Kidney epithelial cell (primary cell): ENCODE results near the gene SDHAF1. TPM values are rescaled to one million over a fixed set of nuclear protein-coding genes. Genes with fewer than 3 reads are reported as not detected.
A peak's percentile ranks its signal among the peaks of the same experiment; 100 is the strongest.

ENCODE experiments used
- DNase-seq: peaks from one replicate; pipeline ENCODE4 v3.0.0-alpha.2; 2010; ENCODE audit warnings: low read depth
- H3K27me3 ChIP-seq: 2 replicates; pipeline ENCODE4 v1.6.0; 2011; ENCODE audit warnings: low read length; ENCODE audit not compliant: control insufficient read depth, insufficient read depth
- H3K36me3 ChIP-seq: 2 replicates; pipeline ENCODE4 v1.5.1; 2011; ENCODE audit warnings: low read length; ENCODE audit not compliant: control insufficient read depth, insufficient read depth
- H3K4me3 ChIP-seq: 2 replicates; pipeline ENCODE4 v1.5.1; 2011; ENCODE audit warnings: low read depth, mild to moderate bottlenecking, control low read depth, low read length
- CTCF ChIP-seq: IDR thresholded peaks from 2 replicates; pipeline ENCODE4 v1.5.1; 2011; ENCODE audit warnings: mild to moderate bottlenecking, moderate library complexity, low read length, control low read depth, inconsistent platforms; ENCODE audit not compliant: insufficient read depth, poor library complexity, severe bottlenecking
- total RNA-seq: library from RNA; depleted of rRNA; stranded (reverse); fragments of >200 nt; gene quantifications from 2 replicates; pipeline ENCODE4 v1.2.3, GENCODE V29; 2015

SDHAF1 gene
- total RNA-seq, 1 donor from 2014 or later, result 47.4 TPM

- DNase-seq, result no peak
- H3K4me3 ChIP-seq, result peak overlapping the region; percentile 31
- H3K27me3 ChIP-seq, result no peaks in the 10 kb centered on the region
- H3K36me3 ChIP-seq, result no peaks in the 10 kb centered on the region
- TF ChIP-seq CTCF, result no peak
Measured at GRCh38 chr19:36009633-36010379, 14.8 kb downstream of the SDHAF1 start.

- TF ChIP-seq CTCF, result no peak
- Histone ChIP-seq H3K36me3 (no peaks in the 10 kb centered on the region), H3K27me3 (no peaks in the 10 kb centered on the region), H3K4me3 (no peak overlapping the region)
- DNase-seq, result no peak
Measured at GRCh38 chr19:36010402-36010801, 15.4 kb downstream of the SDHAF1 start.

DNA sequence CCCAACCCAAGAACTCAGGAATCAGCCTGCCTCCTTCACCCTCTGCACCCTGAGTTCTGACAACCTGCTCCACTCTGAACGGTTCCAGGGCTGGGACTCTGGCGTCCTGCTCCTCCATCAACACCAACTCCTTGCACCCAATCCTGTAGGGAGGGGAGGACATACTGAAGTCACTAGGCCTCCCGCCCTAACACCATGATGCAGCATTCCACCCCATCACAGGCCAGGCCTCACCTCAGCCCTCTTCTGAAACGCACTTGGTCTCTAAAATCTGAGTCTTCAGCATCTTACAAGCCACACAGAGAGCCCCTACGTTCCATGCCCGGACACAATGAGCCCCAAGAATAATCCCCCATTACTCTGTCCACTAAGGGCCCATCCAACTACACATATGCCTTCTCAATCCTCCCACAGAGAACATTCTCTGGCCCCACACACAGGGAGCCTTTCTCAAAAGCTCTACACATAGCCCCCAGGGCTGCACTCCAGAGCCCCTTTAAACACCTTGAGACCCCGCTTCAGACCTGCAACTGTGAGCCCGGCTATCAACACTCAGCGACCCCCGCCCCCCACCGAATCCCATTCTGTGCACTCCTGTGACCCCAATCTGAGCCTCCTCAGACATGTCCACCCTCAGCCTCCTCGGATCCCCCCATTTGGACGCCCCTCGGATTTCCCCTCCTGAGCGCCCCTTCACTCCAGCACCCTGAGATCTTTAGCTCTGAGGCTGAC is 18.5 kb downstream of the SDHAF1 start:
- Histone ChIP-seq H3K4me3 (peak overlapping the region; percentile 84), H3K27me3 (no peaks in the 10 kb centered on the region), H3K36me3 (no peaks in the 10 kb centered on the region)
- TF ChIP-seq CTCF, result no peak
- no peak for DNase-seq

DNA sequence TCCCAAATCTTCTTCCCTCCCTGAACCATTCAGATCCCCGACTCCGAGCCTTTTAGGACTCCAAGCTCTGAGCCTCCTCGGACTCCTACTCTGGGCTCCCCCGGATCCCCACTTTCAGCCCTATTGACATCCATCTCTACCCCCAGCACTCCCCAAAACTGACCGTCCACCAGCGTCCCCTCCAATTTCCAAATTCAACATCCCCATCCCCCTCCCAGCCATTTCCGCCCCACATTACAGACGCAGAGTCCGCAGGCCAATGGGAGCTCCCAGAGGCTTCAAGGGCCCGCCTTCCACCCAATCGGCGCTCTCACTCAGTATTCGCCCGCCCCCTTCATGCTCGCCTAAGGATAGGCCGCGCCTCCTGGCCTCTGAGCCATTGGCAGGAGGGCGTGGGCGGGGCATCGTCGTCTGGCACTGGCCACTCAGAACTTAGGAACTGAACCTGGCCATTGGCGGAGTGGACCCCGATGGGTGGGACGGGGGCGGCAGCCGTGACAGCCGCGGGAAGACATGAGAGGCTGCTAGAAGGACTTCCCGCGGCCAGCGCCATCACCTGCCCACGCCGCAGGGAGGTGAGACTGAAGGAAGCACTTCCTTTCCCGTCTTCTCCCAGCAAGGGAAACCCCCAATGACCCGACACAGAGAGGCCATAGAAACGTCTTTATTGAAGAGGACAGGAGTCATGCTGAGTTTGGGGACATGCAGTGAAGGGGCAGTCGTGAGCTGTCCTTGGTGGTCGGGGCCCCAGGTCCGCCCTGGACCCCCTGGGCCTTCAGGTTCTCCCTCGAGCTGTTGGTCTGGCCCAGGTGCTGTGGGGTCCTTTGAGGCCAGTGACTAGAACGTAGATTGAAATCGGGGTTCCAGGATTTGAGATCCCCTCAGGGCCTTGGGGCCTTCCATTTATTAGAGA is 19.3 kb downstream of the SDHAF1 start, which contains the start of gene ALKBH6:
Gene ALKBH6 (minus strand): TSS at position 202 of the 913 bp plus-strand sequence. CDS start 816 bp downstream, outside the sequence.
- peak; percentile 6 for TF ChIP-seq CTCF
- peak; percentile 96 for DNase-seq
- Histone ChIP-seq H3K4me3 (peak within 1 kb of the TSS; percentile 84), H3K36me3 (no peaks in the 10 kb centered on the region), H3K27me3 (no peaks in the 10 kb centered on the region)

GRCh38 chr19:36019061-36019670 is 24.2 kb downstream of the SDHAF1 start:
- no peak for DNase-seq
- no peaks in the 10 kb centered on the region for H3K27me3 ChIP-seq
- TF ChIP-seq CTCF, result no peak
- no peaks in the 10 kb centered on the region for H3K36me3 ChIP-seq
- no peak overlapping the region for H3K4me3 ChIP-seq
